ENCODE data around the gene CDH23.

The CDH23 gene

DNA sequence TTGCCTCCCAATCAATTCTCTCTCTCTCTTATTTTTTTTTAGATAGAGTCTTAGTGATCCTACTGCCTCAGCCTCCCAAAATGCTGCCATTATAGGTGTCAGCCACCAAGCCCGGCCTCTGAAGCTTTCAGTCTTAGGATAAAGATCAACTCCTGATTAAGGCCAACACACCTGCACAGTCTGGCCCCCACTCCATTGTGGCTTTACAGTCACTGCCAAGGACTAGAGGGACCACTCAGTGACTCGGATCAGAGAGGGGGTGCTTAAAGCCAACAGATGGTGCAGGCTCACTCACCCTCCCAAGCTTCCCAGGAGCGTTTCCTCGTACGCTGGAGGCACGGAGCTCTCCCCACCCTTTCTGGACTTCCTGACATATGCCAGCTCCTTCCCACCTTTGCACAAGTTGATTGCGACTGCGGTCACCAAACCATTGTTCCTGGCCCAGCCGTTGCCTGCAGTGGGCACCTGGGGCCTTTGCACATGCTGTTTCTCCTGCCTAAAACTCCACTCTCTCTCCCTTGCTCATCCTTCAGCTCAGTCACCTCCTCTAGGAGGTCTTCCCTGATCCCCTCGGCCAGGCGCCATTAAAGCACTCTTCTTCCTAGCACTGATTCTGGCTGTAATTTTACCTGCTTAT, 1.7 kb upstream of the CDH23 start:
- Histone ChIP-seq H3K4me1 (ENCODE audit: insufficient read depth, low read length) (0 out of 2 replicates have a peak, but pooled peaks cover 5% of the 10 kb centered on the region), H3K36me3 (ENCODE audit: insufficient read depth, low read depth, low read length) (no peaks in the 10 kb centered on the region), H3K9me3 (ENCODE audit: insufficient read depth, low read depth, low read length) (no peaks in the 10 kb centered on the region), H3K9ac (ENCODE audit: low read depth, low read length) (no peak overlapping the region), H3K27ac (ENCODE audit: low read length) (no peak overlapping the region), H3K4me3 (ENCODE audit: low read length) (no peak overlapping the region), H3K27me3 (ENCODE audit: insufficient read depth, low read length) (peaks cover 86% of the 10 kb centered on the region)

DNA sequence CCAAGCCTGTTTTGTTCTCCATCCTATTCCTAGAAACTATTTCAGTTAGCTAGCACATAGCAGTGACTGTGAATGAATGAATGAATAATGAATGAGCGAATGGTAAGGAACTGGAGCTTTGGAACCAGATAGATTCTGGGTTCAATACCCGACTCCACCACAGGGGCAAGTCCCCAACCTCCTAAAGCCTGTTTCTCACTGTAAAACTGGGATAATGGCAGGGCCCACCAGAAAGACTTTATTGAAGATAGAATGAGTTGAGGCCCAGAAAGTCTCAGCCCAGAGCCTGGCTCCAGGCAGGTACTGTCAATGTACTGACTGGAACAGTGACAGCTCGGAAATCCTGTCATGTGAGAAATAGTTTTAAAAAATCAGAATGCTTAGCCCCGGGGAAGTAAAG, 1.1 kb upstream of the CDH23 start:
- Histone ChIP-seq H3K27ac (ENCODE audit: low read length) (no peak overlapping the region), H3K9ac (ENCODE audit: low read depth, low read length) (no peak overlapping the region), H3K27me3 (ENCODE audit: insufficient read depth, low read length) (peaks cover 91% of the 10 kb centered on the region)

DNA sequence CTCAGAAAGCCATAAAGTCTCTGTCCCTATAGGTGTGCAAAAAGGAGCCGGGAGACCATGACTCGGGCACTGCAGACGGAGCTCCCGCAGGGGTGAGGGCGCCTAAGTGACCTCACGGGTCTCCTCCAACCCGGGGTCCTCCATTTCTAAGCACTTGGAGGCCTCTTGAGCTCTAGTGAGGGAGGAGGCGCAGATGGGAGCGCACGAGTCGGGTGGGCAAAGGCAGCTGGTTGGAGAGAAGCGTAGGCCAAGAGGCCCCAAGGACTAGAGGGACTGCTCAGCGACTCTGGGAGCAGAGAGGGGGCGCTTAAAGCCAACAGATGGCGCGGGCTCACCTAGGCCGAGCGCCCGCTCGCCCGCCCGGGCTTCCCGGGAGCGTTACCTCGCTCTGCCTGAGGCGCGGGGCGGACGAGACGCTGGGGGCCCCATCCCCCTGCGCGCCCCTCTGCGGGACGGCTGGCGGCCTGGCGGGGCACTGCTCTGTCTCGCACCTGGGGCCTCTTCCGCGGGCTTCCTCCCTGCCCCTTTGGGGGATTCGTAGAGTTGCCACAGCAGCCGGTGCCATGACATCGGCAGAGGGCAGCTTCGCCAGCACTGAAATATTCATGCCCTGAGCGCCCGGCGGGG, 523 bp upstream of the CDH23 start:
- Histone ChIP-seq H3K36me3 (ENCODE audit: insufficient read depth, low read depth, low read length) (no peaks in the 10 kb centered on the region), H3K9me3 (ENCODE audit: insufficient read depth, low read depth, low read length) (no peaks in the 10 kb centered on the region), H3K27ac (ENCODE audit: low read length) (no peak overlapping the region), H3K4me3 (ENCODE audit: low read length) (peak overlapping the region; percentile 68; the same call in 1 of the 2 replicates), H3K4me1 (ENCODE audit: insufficient read depth, low read length) (0 out of 2 replicates have a peak, but pooled peaks cover 5% of the 10 kb centered on the region), H3K27me3 (ENCODE audit: insufficient read depth, low read length) (peaks cover 86% of the 10 kb centered on the region), H3K9ac (ENCODE audit: low read depth, low read length) (0 out of 2 replicates have a peak overlapping the region, but pooled peaks have one; percentile 25)

More for the DNA sequence above, 1.1 kb upstream of the CDH23 start:
- no peaks in the 10 kb centered on the region for H3K36me3 ChIP-seq (ENCODE audit: insufficient read depth, low read depth, low read length)
- H3K9me3 ChIP-seq (ENCODE audit: insufficient read depth, low read depth, low read length): no peaks in the 10 kb centered on the region
- H3K4me3 ChIP-seq (ENCODE audit: low read length): no peak overlapping the region
- 0 out of 2 replicates have a peak, but pooled peaks cover 5% of the 10 kb centered on the region for H3K4me1 ChIP-seq (ENCODE audit: insufficient read depth, low read length)

DNA sequence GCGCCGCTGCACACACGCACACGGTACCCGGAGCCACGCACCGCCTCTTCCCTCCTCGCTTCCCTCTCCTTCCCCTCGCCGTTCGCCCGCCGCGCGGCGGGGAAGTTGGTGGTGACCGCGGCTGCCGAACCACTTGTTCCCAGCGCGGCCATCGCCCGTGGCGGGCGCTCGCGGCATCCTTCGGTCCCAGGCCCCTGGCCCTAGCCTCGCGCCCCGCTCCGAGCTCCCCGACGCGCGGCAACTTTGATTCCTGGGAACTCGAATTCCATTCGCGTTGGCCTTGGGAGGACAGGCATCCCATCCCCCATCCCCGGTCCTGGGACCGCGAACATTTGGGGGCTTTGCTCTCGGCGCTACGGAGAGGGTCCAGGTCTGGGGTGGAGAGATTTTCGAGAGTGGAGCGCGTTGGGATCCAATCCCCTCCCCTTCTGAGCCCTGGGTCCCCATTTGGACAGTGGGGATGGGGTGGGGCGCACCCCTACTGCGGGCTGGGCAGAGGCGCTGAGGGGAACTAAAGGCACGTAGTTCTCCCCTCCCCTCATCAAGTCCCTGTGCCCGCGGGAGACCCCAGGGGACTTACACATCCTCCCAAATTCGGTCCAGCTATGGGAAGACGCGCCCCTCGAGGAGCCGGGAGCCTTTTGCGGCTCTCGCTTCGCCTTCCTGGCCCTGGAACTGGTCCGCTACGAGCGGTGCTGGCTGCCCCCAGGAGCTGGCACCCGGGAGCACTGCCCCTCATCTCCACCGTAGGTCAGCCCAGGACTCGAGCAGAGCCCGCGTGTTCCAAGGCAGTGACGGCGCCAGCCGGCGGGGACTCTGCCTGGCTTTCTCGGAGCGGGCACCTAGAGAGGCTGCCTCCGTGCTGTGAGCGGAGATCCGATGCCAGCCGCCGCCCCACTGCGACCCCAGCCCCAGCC, 834 bp downstream of the CDH23 start:
- no peak overlapping the region for H3K27ac ChIP-seq (ENCODE audit: low read length)
- H3K36me3 ChIP-seq (ENCODE audit: insufficient read depth, low read depth, low read length): no peaks in the 10 kb centered on the region
- no peaks in the 10 kb centered on the region for H3K9me3 ChIP-seq (ENCODE audit: insufficient read depth, low read depth, low read length)
- H3K27me3 ChIP-seq (ENCODE audit: insufficient read depth, low read length): peaks cover 72% of the 10 kb centered on the region
- peak overlapping the region; percentile 71 for H3K4me3 ChIP-seq (ENCODE audit: low read length)
- H3K4me1 ChIP-seq (ENCODE audit: insufficient read depth, low read length): 0 out of 2 replicates have a peak, but pooled peaks cover 5% of the 10 kb centered on the region
- no peak overlapping the region for H3K9ac ChIP-seq (ENCODE audit: low read depth, low read length)

DNA sequence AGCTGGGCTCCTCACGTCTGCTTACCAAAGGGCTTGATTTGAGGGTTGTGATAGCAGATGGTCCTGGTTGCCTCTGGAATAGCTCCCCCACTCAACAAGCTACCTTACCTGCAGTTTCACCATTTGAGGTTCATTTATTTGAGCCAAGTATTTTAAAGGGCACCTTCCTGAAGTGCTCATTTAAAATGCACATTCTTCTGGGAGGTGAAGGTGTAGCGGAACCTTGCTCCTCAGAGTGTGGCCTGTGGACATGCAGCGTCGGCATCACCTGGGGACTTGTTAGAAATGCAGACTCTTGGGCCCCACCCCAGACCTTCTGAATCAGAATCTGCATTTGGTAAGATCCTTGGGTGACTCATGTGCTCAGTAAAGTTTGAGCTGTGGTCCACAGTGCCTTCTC, 2.3 kb downstream of the CDH23 start:
- Histone ChIP-seq H3K9me3 (ENCODE audit: insufficient read depth, low read depth, low read length) (no peaks in the 10 kb centered on the region), H3K27me3 (ENCODE audit: insufficient read depth, low read length) (peaks cover 58% of the 10 kb centered on the region), H3K4me1 (ENCODE audit: insufficient read depth, low read length) (0 out of 2 replicates have a peak, but pooled peaks cover 5% of the 10 kb centered on the region), H3K4me3 (ENCODE audit: low read length) (no peak overlapping the region), H3K27ac (ENCODE audit: low read length) (no peak overlapping the region), H3K9ac (ENCODE audit: low read depth, low read length) (no peak overlapping the region), H3K36me3 (ENCODE audit: insufficient read depth, low read depth, low read length) (no peaks in the 10 kb centered on the region)

DNA sequence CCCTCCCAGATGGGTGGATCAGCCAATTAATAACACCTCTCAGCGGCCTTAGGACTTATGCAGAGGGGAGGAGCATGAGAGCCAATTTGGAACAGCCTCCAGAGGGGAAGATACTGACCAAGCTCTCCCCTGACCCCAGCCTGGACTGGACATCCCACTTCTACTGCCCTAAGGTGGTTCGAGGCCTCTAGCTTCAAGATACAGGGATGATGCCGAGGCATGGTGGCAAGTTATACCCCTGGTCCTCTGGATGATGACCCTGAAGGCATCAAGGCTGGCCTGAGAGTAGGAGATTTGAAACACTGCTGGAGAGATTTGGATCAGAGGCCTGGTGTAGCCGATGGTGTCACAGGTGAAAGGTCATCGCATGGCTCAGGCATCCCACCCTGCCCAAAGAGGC, 3.2 kb downstream of the CDH23 start:
- Histone ChIP-seq H3K9me3 (ENCODE audit: insufficient read depth, low read depth, low read length) (no peaks in the 10 kb centered on the region), H3K4me1 (ENCODE audit: insufficient read depth, low read length) (0 out of 2 replicates have a peak, but pooled peaks cover 5% of the 10 kb centered on the region), H3K4me3 (ENCODE audit: low read length) (no peak overlapping the region), H3K9ac (ENCODE audit: low read depth, low read length) (no peak overlapping the region), H3K27me3 (ENCODE audit: insufficient read depth, low read length) (peaks cover 49% of the 10 kb centered on the region), H3K27ac (ENCODE audit: low read length) (no peak overlapping the region), H3K36me3 (ENCODE audit: insufficient read depth, low read depth, low read length) (no peaks in the 10 kb centered on the region)

- H3K4me3 ChIP-seq (ENCODE audit: low read length): no peak overlapping the region
- no peak overlapping the region for H3K9ac ChIP-seq (ENCODE audit: low read depth, low read length)
- H3K4me1 ChIP-seq (ENCODE audit: insufficient read depth, low read length): 0 out of 2 replicates have a peak, but pooled peaks cover 5% of the 10 kb centered on the region
- no peaks in the 10 kb centered on the region for H3K36me3 ChIP-seq (ENCODE audit: insufficient read depth, low read depth, low read length)
- H3K27ac ChIP-seq (ENCODE audit: low read length): no peak overlapping the region
- no peaks in the 10 kb centered on the region for H3K9me3 ChIP-seq (ENCODE audit: insufficient read depth, low read depth, low read length)
- H3K27me3 ChIP-seq (ENCODE audit: insufficient read depth, low read length): peaks cover 38% of the 10 kb centered on the region
Measured at GRCh38 chr10:71401056-71401455, 4.3 kb downstream of the CDH23 start.

- Histone ChIP-seq H3K27ac (ENCODE audit: low read length) (no peak overlapping the region), H3K4me3 (ENCODE audit: low read length) (no peak overlapping the region), H3K27me3 (ENCODE audit: insufficient read depth, low read length) (peaks cover 35% of the 10 kb centered on the region), H3K9me3 (ENCODE audit: insufficient read depth, low read depth, low read length) (no peaks in the 10 kb centered on the region), H3K36me3 (ENCODE audit: insufficient read depth, low read depth, low read length) (no peaks in the 10 kb centered on the region), H3K4me1 (ENCODE audit: insufficient read depth, low read length) (0 out of 2 replicates have a peak, but pooled peaks cover 5% of the 10 kb centered on the region), H3K9ac (ENCODE audit: low read depth, low read length) (no peak overlapping the region)
Measured at GRCh38 chr10:71402005-71402404, 5.3 kb downstream of the CDH23 start.

- no peak overlapping the region for H3K9ac ChIP-seq (ENCODE audit: low read depth, low read length)
- peaks cover 8% of the 10 kb centered on the region for H3K27me3 ChIP-seq (ENCODE audit: insufficient read depth, low read length)
Measured at GRCh38 chr10:71404503-71405295, 8.0 kb downstream of the CDH23 start.

GRCh38 chr10:71406878-71407277, 10.2 kb downstream of the CDH23 start:
- H3K27ac ChIP-seq (ENCODE audit: low read length): no peak overlapping the region
- no peaks in the 10 kb centered on the region for H3K27me3 ChIP-seq (ENCODE audit: insufficient read depth, low read length)
- H3K36me3 ChIP-seq (ENCODE audit: insufficient read depth, low read depth, low read length): no peaks in the 10 kb centered on the region
- H3K4me1 ChIP-seq (ENCODE audit: insufficient read depth, low read length): no peaks in the 10 kb centered on the region
- H3K9me3 ChIP-seq (ENCODE audit: insufficient read depth, low read depth, low read length): peaks cover 9% of the 10 kb centered on the region
- no peak overlapping the region for H3K9ac ChIP-seq (ENCODE audit: low read depth, low read length)
- no peak overlapping the region for H3K4me3 ChIP-seq (ENCODE audit: low read length)

More at GRCh38 chr10:71404503-71405295, 8.0 kb downstream of the CDH23 start:
- Histone ChIP-seq H3K4me1 (ENCODE audit: insufficient read depth, low read length) (no peaks in the 10 kb centered on the region), H3K4me3 (ENCODE audit: low read length) (no peak overlapping the region), H3K36me3 (ENCODE audit: insufficient read depth, low read depth, low read length) (no peaks in the 10 kb centered on the region), H3K27ac (ENCODE audit: low read length) (no peak overlapping the region), H3K9me3 (ENCODE audit: insufficient read depth, low read depth, low read length) (no peaks in the 10 kb centered on the region)

Measured in iPS-20b (cell line).